GM18951 (cell line): Measurements from ENCODE around the gene GRB10.

Experiments
- POLR2A ChIP-seq: IDR thresholded peaks from 4 replicates; pipeline ENCODE4 v1.6.1; 2011; ENCODE audit warnings: mild to moderate bottlenecking; ENCODE audit not compliant: insufficient read length, insufficient read depth; ENCODE audit errors: extremely low read depth
- in situ Hi-C: fragments of 300-500 bp; cut with MboI; formaldehyde crosslinking; loops from one replicate; pipeline ENCODE4 v1.12.0; 2022; ENCODE audit warnings: low sequenced_read_pairs, mixed read lengths, inconsistent platforms; ENCODE audit not compliant: unreplicated experiment

GRB10 gene

GRCh38 chr7:50814166-50814565 lies 31.5 kb upstream of the GRB10 start:
- TF ChIP-seq POLR2A = no peak
- in situ Hi-C loops = no loop called here

GRCh38 chr7:50812841-50813475 lies 30.3 kb upstream of the GRB10 start:
- no peak for TF ChIP-seq POLR2A
- in situ Hi-C loops = no loop called here

DNA sequence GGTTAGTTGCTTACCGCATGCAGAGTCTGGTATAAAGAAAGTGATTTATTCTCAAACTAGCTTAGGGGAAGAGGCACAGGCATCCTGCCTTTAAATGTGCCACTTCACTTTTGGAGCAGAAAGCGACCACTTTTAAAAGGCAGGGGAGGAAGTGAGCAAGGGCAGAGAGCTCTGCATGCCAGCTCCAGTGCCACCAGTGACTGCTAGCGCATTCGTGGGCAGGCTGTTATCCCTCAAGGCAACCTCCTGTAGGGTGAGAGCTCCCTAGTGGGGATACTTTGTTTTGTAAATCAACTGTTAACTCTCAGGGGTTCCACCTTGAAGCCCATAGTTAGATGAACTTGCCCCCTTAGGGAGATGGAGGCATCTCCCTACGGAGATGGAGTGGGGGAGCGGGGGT lies 29.4 kb upstream of the GRB10 start:
- in situ Hi-C loops = no loop called here
- TF ChIP-seq POLR2A = no peak

- in situ Hi-C loops = no loop called here
- TF ChIP-seq POLR2A = no peak
Measured at GRCh38 chr7:50808282-50808888, 25.7 kb upstream of the GRB10 start.

DNA sequence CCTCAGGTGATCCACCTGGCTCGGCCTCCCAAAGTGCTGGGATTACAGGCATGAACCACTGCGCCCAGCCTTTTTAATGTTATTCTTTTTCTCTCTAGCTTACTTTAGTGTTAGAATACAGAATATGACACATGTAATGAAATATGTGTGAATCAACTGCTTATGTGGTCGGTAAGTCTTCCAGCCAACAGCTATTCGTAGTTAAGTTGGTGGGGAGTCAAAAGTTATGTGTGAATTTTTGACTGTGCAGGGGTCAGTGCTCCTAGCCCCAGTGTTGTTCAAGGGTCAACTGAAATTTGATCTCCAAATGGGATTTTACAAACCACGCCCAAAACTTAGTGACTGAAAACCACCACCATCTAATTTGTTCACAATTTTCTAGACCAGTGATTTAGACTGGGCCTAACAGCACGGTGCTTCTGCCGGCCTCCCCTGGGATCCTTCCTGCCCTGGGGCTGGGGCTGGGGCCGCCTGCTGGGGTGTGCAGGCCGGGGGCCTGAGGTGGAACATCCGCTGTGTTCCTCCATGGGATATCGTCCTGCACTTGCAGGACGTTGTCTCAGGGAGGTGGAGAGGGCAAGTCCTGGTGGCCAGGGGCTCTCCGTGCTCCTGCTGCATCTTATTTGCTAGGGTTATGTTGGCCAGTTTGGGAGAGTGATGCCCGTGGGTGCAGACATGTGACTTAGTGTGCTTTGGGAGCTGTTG lies 24.5 kb upstream of the GRB10 start:
- TF ChIP-seq POLR2A = no peak

GRCh38 chr7:50806143-50806542 lies 23.4 kb upstream of the GRB10 start:
- no peak for TF ChIP-seq POLR2A
- in situ Hi-C loops = no loop called here

More for the DNA sequence above, 24.5 kb upstream of the GRB10 start:
- in situ Hi-C loops = no loop called here

DNA sequence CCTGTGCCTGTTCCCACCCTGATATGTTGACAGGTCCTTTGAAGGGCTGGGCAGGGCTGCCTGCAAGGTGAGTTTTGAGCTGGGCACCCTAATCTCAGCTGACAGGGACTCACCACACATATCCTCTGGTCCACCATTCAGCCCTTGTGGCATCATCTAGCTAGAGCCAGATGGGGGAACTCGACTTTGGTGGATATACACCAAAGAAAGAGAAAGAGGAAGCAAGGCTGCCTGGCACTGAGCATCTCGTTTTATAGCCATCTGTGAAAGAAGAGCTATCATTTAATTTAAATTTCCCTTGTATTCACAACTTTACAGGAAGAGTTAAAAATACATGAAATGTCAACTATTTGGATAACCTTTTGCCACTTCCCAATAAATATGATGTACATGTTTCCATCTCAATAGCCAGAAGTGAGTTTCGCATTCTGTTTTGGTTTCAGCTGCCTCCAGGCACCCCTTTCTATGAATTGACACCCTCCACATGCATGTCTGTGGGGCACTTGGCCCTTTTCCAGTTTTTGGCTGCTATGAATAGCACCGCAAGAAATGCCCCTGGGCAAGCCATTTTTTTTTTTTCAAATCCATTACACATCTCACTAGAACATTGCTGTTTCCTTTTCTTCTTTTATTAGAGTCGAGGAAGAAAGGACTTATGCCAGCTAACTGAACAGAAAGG lies 22.9 kb upstream of the GRB10 start:
- in situ Hi-C loops = no loop called here
- no peak for TF ChIP-seq POLR2A

DNA sequence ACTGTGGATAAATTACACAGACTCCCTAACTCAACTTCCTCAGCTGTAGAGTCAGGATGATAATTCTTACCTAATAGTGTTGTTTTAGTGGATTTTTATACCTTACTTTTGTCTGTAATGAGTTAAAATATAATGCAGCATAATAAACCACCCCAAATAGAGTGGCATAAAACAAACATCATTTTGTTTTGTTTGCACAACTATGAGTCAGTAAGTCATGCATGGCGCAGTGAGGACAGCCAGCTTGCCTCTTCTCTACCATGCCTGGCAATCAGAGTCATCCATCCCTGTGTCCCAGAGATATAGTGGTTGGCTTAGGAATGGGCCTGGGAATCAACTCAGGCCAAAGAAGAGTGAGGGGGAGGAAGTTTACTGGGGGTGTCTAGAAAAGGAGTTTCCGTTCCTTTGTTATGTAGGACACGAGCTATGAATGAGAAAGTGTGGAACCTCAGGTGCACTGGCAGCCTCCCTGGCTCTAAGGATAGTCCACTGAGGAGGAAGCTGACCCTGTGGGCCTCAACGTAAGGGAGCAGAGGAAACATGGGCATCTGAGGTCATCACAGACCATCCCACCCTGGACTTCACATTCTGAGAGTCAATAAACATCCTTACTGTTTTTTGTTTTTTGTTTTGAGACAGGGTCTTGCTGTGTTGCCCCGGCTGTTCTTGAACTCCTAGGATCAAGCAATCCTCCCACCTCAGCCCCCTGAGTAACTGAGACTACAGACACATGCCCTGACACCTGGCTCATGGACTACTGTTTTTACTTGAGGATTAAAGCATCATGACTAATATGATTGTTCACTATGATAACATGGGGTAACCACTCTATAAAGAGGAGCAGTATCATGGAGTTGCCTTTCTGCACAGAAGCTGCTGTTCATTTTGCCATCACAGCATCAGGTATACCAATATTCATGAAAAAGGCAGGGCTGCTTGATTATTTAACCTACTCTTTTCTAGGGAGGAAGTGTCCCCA lies 21.0 kb upstream of the GRB10 start:
- no peak for TF ChIP-seq POLR2A
- in situ Hi-C loops = no loop called here

DNA sequence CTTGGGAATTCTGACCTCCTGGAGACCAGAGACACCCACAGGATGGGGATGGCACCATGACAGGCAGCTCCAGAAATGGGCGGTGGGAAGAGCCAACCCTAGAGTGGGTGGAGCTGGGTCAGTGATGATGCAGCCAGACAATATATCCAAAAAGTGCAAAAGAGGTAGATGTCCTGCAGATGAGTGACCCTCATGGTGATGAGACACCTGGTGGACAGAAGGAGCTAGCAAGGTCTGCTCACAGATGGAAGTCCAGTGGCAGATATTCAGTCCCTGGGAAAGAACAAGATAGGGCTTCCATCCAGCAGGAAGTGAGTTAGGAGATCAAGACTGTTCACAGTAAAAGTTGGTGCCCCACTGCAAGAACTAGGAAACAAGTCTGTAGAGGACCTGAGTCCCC lies 19.2 kb upstream of the GRB10 start:
- TF ChIP-seq POLR2A = no peak

GRCh38 chr7:50799873-50800272 lies 17.2 kb upstream of the GRB10 start:
- in situ Hi-C loops = no loop called here
- TF ChIP-seq POLR2A = no peak

More for the DNA sequence above, 19.2 kb upstream of the GRB10 start:
- in situ Hi-C loops = no loop called here

DNA sequence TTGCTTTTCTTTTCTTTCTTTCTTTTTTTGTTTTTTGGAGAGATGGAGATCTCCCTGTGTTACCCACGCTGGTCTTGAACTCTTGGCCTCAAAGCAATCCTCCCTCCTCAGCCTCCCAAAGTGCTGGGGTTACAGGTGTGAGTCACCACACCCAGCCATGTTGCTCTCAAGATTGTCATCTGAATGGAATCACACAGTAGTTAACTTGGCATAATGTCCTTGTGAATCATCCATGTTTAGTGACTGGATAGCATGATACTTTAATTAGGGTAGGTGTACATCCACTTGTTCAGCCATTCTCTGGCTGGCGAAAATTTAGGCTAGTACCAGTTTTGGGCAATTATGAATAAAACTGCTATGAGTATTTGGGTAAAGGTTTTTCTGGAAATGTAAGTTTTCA lies 15.4 kb upstream of the GRB10 start:
- TF ChIP-seq POLR2A = no peak
- in situ Hi-C loops = no loop called here

DNA sequence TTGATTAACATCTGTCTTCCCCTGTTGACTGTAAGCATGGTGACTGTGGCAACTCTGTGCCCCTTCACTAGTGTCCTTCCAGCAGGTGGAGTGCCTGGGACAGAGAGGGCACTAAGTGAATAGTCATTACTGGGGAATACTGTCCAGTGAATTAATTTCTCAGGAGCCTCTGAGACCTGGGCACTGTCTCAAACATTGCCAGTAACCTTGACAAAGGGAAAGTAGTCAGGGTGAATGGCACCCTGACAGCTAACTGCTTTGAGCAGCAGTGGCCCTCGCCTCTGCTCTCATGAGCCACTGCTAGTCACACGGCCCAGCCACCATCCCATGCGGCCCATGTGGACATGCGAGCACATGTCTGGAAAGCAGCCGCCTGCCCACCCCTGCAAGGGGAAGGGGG lies 13.1 kb upstream of the GRB10 start:
- TF ChIP-seq POLR2A = no peak
- in situ Hi-C loops = no loop called here
